ENCODE results near the gene NAA40.
A peak's percentile ranks its signal among the peaks of the same experiment; 100 is the strongest.

The NAA40 gene

DNA sequence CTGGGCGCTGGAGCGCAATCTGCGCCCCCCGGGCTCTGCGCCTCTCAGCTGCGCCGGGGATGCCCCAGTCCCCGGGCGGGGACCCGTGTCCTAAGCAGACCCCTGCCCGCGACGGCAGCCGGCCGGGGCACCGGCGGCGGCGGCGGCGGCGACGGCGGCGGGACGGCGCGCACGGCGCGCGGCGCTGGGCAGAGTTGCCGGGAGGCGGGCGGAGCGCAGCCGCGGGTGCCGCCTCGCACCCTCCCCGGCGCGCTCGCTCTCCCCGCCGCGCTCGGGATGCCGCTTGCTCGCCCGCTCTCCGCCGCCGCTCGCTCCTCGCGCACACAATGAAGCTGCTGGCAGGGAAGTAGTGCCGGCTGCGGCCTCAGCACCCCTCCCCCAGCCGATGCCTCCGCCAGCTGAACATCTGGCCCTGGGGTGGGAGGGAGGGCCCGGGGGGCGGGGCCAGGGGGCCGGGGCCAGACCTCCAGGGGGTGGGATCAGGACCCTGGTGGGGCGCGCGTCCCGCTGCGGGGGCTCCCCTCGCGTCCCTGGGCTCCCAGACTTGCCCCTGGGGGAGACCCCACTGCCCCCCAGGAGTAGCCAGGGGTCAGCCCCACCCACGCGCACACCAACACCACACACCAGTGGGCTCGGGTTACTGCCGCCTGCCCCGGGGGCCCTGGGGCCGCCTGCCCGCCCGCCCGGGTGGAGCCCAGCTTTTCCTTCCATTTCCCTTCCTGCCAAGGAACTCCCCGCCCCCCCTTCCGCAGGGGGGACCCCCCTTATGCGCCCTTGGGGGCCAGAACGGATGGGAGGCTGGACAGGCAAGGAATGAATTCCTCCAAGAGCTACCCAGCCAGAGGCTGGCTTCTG lies 21.7 kb upstream of the NAA40 start, which contains the start of gene RCOR2:
Gene RCOR2, minus strand, starts transcription at position 328 of the 855 bp plus-strand sequence. CDS start 708 bp downstream, outside the sequence.
- CTCF ChIA-PET: interaction anchor here (0.7 to 1.3 kb wide), 5 partner anchors 10 to 233 kb away, joined by 3 to 6 read pairs (median 4); no protein-coding TSS in a partner anchor
- peak; percentile 75 for DNase-seq
- peak within 1 kb of the TSS; percentile 79 for H3K4me3 Mint-ChIP-seq
- H3K27me3 Mint-ChIP-seq: peaks cover 81% of the 10 kb centered on the region
- H3K9me3 Mint-ChIP-seq: no peaks in the 10 kb centered on the region
- H3K36me3 Mint-ChIP-seq: peaks cover 2% of the 10 kb centered on the region
- peak within 1 kb of the TSS; percentile 52 for H3K27ac Mint-ChIP-seq
- H3K4me1 Mint-ChIP-seq: peaks cover 15% of the 10 kb centered on the region

DNA sequence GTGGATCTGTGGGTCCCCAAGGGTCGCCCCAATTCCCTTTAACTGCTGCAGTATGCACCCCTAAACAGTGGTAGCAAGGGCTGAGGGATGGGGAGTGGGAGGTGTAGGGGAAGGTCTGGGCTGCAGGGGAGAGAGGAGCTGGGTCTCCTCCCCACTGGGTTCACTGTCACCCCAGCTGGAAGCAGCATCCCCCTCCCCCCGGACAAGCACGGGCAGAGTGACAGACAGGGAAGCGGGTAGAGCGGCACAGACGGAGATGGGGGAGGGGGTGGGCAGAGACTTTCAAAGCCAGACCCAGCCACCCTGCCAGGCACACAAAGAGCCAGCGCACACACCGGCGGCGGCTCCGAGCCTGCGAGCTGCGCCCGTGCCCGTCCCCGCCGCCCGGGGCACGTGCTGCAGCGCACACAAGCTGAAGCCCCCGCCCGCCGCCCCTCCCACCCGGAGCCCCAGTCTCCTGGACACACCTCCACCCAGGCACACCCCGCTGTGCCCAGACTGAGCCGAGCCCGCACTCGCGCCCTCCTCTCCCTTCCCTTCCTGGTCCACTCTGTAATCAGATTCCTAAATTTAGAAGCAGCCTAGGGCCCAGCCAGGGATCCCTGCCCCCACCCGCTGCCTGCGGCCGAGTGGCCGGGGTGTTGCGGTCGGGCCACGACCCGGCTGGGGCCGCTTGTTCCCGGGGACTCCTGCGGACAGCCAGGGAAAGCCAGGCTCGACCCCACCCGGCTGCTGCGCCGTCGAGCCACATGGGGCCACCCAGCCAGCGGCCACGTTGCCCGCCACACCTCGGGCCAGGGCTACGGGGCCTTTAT lies 20.9 kb upstream of the NAA40 start:
- Mint-ChIP-seq H3K27ac (no peak overlapping the region), H3K36me3 (no peaks in the 10 kb centered on the region), H3K4me1 (peaks cover 15% of the 10 kb centered on the region), H3K27me3 (peaks cover 85% of the 10 kb centered on the region), H3K9me3 (no peaks in the 10 kb centered on the region), H3K4me3 (peak overlapping the region; percentile 44)
- CTCF ChIA-PET: interaction anchor here (0.7 to 1.3 kb wide), 5 partner anchors 11 to 232 kb away, joined by 3 to 6 read pairs (median 4); no protein-coding TSS in a partner anchor
- DNase-seq: peak; percentile 55

DNA sequence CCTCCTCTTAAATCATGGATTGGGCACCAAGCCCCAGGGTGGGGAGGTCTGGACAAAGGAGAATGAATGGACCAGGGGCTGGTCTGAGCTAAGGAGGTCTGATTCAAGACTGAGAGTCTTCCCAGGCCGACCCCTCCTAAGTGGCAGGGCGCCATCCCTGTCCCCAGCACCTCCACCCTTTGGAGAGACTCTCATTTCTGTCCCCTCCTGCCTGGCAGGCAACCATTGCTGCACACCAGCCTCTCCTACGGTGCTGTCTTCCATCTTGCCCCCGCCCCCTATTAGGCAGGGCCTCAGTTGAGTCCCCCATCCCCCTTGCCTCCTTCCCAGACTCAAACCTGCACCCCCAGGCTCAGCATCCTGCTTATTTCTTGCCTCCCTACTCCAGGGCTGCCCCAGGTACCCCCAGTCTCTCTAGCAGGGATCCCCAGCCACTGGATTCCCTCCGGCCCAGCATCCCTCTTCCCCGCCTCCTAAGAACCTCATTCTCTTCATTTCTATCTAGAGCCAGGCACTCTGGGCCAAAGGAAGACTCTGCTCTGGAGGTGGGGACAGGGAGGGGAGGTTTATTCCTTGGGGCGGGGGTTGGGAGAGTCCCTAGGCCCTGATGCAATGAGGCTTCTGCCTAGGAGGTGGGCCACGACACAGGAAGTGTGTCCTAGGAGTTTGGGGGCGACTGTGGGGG lies 20.2 kb upstream of the NAA40 start:
- CTCF ChIA-PET: no interaction called here
- Mint-ChIP-seq H3K36me3 (no peaks in the 10 kb centered on the region), H3K27ac (no peak overlapping the region), H3K4me3 (no peak overlapping the region), H3K9me3 (no peaks in the 10 kb centered on the region), H3K27me3 (peaks cover 93% of the 10 kb centered on the region), H3K4me1 (peaks cover 15% of the 10 kb centered on the region)
- DNase-seq: no peak

DNA sequence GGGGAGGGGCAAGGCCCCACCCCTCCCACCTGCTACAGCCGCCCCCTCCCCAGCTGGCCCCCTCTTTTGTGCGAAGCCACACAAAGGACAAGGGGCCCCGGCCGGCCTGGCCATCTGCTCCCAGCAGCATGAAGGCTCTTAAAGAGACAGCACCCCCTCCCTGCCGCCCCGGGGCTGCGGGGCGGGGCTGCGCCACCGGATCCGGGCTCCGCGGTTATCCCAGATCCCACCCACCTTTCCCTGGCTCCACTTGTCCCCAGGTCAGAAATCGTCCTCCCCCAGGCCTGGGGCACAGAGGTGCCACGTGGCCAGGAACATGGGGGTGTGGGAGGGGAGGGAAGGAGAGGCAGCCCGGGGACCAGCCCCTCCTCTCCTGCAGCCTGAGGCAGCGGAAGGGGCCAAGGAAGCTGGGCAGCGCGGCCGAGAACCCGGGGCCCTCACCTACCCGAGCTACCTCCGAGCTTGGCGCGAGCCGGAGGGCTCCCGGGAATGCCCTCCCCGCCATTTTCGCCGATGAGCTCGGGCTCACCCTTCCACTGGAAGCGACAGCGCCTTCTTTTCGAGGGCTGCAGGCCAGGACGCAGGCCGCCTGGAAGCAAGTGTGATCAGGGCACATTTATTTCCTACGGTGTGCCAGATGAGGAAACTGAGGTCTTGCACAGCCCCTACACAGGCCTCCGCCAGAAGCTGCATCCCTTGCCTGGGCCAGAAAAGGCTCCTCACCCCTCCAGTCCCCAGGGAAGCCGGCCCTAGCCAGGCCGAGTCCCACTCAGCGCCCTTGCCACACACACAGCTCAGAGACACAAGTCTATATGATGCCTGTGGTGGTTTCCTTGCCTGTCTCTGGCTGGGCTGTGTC lies 19.3 kb upstream of the NAA40 start:
- peaks cover 15% of the 10 kb centered on the region for H3K4me1 Mint-ChIP-seq
- peaks cover 94% of the 10 kb centered on the region for H3K27me3 Mint-ChIP-seq
- DNase-seq: no peak
- CTCF ChIA-PET: interaction anchor here (1.1 to 4.6 kb wide), 4 partner anchors 13 to 82 kb away, joined by 3 to 36 read pairs (median 8); partner anchors contain the start of gene MARK2
- no peak overlapping the region for H3K4me3 Mint-ChIP-seq
- H3K27ac Mint-ChIP-seq: no peak overlapping the region
- H3K9me3 Mint-ChIP-seq: no peaks in the 10 kb centered on the region
- H3K36me3 Mint-ChIP-seq: no peaks in the 10 kb centered on the region

DNA sequence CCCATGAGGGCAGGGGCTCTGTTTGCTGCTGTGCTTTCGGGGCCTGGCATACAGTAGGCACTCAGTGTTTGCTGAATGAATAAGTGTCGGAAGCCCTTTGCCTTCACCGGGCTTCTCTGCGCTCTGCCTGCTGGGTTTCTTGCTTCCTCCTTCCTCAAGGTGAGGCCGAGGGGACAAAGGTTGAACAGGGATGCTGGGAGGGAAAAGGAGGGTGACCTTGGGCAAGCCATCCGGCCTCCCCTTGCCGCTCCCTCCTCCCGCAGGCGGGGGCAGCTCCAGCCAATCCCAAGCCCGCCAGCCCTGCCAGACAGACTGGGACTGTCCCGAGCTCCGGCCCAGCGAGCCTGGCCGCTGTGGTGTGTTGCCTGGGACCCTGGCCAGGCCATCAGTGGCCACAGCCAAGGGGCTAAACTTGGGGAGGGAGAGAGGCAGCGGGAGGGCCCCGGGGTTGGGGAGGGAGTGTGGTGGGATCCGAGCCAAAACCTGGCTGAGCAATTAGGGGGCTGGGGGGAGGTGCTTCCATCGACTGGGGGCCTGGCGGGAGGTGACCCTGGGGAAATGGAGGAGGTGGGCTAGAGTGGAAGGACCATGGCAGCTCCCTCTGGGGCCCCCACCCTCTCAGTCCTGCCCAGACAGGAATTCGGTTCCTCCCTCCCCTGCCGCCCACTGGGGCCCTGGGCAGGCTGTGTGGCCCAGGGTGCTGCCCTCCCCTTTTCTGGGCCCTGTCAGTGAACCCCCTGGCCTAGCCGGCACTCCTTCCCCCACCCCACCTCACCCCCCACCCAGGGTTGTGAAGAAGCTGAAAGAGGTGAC lies 18.5 kb upstream of the NAA40 start:
- H3K4me3 Mint-ChIP-seq: no peak overlapping the region
- CTCF ChIA-PET: interaction anchor here (1.0 to 4.6 kb wide), 5 partner anchors 14 to 83 kb away, joined by 3 to 36 read pairs (median 4); partner anchors contain the start of gene MARK2
- H3K36me3 Mint-ChIP-seq: no peaks in the 10 kb centered on the region

DNA sequence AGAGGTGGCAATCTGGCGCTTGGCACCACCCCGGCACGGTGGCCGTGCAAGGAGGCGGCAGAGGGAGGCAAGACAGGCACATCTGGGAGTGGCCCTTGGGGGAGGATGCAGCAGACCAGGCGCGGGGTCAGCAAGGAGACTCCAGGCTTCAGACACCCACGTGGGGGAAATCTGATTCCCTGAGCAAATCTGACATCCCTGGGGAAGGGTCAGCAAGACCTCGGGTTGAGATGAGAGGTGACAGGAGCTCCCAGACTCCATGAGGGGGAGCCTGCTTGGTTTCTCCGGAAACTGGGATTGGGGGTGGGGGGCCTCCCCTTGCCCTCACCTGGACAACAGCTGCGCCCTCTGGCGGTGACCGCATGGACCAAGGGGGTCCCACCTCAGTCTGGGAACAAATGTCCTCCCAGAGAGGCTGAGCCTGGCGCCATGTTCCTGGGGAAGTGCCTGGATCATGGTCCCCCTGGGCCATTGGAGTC lies 17.8 kb upstream of the NAA40 start:
- peaks cover 94% of the 10 kb centered on the region for H3K27me3 Mint-ChIP-seq
- no peak overlapping the region for H3K4me3 Mint-ChIP-seq
- no peaks in the 10 kb centered on the region for H3K36me3 Mint-ChIP-seq
- H3K4me1 Mint-ChIP-seq: peaks cover 15% of the 10 kb centered on the region
- H3K27ac Mint-ChIP-seq: no peak overlapping the region
- CTCF ChIA-PET: interaction anchor here (1.0 to 4.6 kb wide), 4 partner anchors 14 to 84 kb away, joined by 3 to 36 read pairs (median 8); partner anchors contain the start of gene MARK2
- no peak for DNase-seq
- H3K9me3 Mint-ChIP-seq: no peaks in the 10 kb centered on the region

More for the DNA sequence above, 18.5 kb upstream of the NAA40 start:
- H3K4me1 Mint-ChIP-seq: peaks cover 15% of the 10 kb centered on the region
- no peaks in the 10 kb centered on the region for H3K9me3 Mint-ChIP-seq
- H3K27me3 Mint-ChIP-seq: peaks cover 94% of the 10 kb centered on the region
- no peak overlapping the region for H3K27ac Mint-ChIP-seq
- no peak for DNase-seq

DNA sequence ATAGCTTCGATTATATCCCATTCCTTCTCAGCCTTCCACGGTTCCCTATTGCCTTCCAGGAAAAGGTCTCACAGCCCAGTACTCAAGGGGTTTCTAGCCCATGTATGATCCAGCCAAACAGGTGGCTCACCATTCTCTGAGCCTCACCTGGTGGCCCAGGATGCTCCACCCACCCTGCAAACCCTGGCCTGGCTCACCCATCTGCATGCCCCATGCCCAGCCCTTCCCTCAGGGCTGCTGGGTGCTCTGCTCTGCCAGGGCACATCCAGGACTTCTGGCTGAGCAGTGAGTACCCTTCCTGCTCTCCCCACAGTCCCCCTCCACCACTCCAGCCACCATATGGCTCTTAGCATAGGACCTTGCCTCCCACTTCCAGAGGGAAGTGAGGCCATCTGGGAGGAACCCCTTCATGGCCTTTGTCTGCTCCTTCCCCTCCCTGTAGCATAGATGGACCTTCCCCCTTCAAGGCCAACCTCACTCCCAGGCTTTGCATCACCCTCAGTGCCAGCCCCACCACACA lies 16.1 kb upstream of the NAA40 start:
- H3K27me3 Mint-ChIP-seq: peaks cover 94% of the 10 kb centered on the region

DNA sequence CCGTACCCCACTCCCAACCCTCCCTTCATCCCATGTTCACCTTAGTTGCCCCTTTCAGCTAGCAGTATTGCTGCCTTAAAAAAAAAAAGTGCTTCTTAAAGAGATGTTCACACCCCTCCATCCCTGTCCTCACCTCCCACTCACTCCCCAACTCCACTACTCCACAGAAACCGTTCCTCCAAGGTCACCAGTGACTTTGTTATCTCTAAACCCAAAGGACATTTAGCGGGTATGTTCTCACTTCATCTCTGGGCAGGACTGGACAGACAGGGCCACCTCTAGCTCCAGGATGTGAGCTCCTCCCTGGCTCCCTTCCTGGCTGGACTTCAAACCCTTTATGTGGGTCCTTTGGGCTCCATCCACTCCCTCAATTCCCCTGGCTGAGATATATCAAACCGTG lies 15.5 kb upstream of the NAA40 start:
- CTCF ChIA-PET: interaction anchor here (4.6 kb wide), 1 partner anchor 86 kb away, joined by 36 read pairs; the partner anchor contains the start of gene MARK2
- Mint-ChIP-seq H3K27ac (no peak overlapping the region), H3K4me3 (no peak overlapping the region), H3K36me3 (no peaks in the 10 kb centered on the region), H3K9me3 (no peaks in the 10 kb centered on the region), H3K27me3 (peaks cover 92% of the 10 kb centered on the region), H3K4me1 (peaks cover 7% of the 10 kb centered on the region)
- no peak for DNase-seq

More for the DNA sequence above, 16.1 kb upstream of the NAA40 start:
- no peaks in the 10 kb centered on the region for H3K36me3 Mint-ChIP-seq
- CTCF ChIA-PET: interaction anchor here (3.4 to 4.6 kb wide), 2 partner anchors 23 to 85 kb away, joined by 13 to 36 read pairs; partner anchors contain the start of gene MARK2
- peaks cover 8% of the 10 kb centered on the region for H3K4me1 Mint-ChIP-seq
- no peak for DNase-seq
- no peaks in the 10 kb centered on the region for H3K9me3 Mint-ChIP-seq
- no peak overlapping the region for H3K4me3 Mint-ChIP-seq
- no peak overlapping the region for H3K27ac Mint-ChIP-seq

DNA sequence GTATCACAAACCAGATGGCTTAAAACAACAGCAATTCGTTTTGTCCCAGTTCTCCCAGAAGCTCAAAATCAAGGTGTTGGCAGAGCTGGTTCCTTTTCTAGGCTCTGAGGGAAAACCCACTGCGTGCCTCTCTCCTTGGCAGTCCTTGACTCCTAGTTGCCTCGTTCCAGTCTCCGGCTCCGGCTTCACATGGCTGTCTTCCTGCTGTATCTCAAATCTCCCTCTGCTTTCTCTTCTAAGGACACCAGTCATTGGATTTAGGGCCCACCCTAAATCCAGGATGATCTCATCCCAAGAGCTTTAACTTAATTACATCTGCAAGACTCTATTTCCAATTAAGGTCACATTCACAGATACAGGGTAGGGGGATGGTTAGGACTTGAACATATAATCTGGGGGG lies 9.2 kb upstream of the NAA40 start:
- Mint-ChIP-seq H3K4me1 (no peaks in the 10 kb centered on the region), H3K27ac (no peak overlapping the region), H3K36me3 (no peaks in the 10 kb centered on the region), H3K27me3 (peaks cover 57% of the 10 kb centered on the region), H3K4me3 (no peak overlapping the region), H3K9me3 (no peaks in the 10 kb centered on the region)
- CTCF ChIA-PET: interaction anchor here (1.1 kb wide), 1 partner anchor 461 kb away, joined by 3 read pairs; no protein-coding TSS in a partner anchor
- no peak for DNase-seq

DNA sequence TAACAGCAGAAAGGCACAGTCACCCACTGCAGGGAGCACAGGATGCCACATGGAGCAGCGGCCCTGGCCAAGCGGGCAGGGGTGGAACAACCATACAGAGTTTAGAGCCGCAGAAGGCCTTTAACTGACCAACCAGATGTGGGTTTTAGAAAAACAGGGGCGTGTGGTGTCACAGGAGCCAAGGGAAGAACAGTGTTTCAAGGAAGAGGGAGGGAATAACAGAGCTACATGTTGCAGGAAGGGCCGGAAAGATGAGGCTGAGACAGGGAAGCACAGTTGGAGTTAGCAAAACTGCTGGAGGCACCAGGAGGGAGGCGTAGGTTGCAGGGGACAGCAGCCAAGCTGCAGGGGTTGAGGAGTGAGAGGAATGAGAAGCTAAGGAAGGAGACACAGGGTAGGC lies 7.8 kb upstream of the NAA40 start:
- CTCF ChIA-PET: interaction anchor here (0.7 to 1.1 kb wide), 2 partner anchors 59 to 459 kb away, joined by 3 read pairs; no protein-coding TSS in a partner anchor
- H3K27ac Mint-ChIP-seq: no peak overlapping the region
- no peaks in the 10 kb centered on the region for H3K9me3 Mint-ChIP-seq
- H3K4me3 Mint-ChIP-seq: no peak overlapping the region
- no peaks in the 10 kb centered on the region for H3K4me1 Mint-ChIP-seq
- no peaks in the 10 kb centered on the region for H3K36me3 Mint-ChIP-seq
- H3K27me3 Mint-ChIP-seq: peaks cover 51% of the 10 kb centered on the region
- no peak for DNase-seq

DNA sequence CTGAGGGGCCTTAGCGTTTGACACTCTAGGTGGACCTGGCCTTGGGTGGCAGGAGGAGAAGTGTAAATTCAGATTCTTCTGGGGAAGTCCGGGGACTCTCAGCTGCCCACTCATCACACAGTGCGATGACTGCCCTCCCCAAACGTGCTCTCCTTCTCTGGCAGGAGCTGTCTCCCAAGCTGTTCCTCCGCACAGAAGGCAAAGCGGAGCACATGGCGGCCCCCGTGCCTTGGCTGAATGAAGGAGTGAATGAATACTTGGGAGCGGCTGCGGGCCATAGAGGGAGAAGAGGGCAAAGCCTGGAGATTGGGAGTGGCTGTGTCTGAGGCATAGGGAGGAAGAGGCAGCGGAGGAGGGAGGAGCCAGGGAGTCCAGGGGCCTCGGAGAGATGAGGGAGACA lies 6.9 kb upstream of the NAA40 start:
- Mint-ChIP-seq H3K9me3 (no peaks in the 10 kb centered on the region), H3K4me1 (no peaks in the 10 kb centered on the region), H3K4me3 (no peak overlapping the region), H3K27ac (no peak overlapping the region), H3K27me3 (peaks cover 46% of the 10 kb centered on the region), H3K36me3 (no peaks in the 10 kb centered on the region)
- CTCF ChIA-PET: no interaction called here
- DNase-seq: no peak

DNA sequence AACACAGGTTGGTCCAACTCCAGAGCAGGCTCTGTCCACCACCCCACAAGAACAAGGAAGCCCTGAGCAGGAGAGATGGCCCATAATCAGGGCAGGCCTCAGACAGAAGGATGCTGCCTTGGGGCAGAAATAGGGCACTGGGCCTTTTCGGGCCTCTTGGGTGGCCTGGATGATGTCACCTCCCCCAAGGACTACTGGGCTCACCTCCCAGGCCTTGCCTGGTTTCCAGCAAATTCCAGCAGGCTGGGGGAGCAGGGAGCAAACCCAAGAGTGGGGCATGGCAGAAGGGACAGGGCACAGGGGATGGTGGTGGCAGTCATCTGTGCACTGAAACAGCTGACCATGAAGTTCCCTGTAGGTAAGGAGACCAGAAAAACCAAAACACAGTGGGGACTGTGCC lies 5.3 kb upstream of the NAA40 start:
- Mint-ChIP-seq H3K27ac (no peak overlapping the region), H3K27me3 (peaks cover 32% of the 10 kb centered on the region), H3K4me3 (no peak overlapping the region), H3K9me3 (no peaks in the 10 kb centered on the region), H3K4me1 (peaks cover 11% of the 10 kb centered on the region), H3K36me3 (no peaks in the 10 kb centered on the region)
- no peak for DNase-seq
- CTCF ChIA-PET: no interaction called here
